SJCRH30 (cell line): ENCODE data around the gene ARHGEF12. TPM values are rescaled to one million over a fixed set of nuclear protein-coding genes. Genes with fewer than 3 reads are reported as not detected.

Experiments used
- DNase-seq, 2 experiments: peaks; one replicate each; pipeline ENCODE4 v3.0.0-alpha.2; 2015 to 2020
- H3K27ac ChIP-seq: fragments of 250-450 bp; sonication (Bioruptor Pico); 2 replicates; pipeline ENCODE4 v1.5.1; 2020; ENCODE audit warnings: mild to moderate bottlenecking, moderate library complexity
- H3K27me3 ChIP-seq: fragments of 250-450 bp; sonication (Bioruptor Pico); 2 replicates; pipeline ENCODE4 v1.5.1; 2020; ENCODE audit warnings: mild to moderate bottlenecking, moderate library complexity
- H3K36me3 ChIP-seq: fragments of 250-450 bp; sonication (Bioruptor Pico); 2 replicates; pipeline ENCODE4 v1.5.1; 2020; ENCODE audit warnings: mild to moderate bottlenecking, moderate library complexity
- H3K4me1 ChIP-seq: fragments of 250-450 bp; sonication (Bioruptor Pico); 2 replicates; pipeline ENCODE4 v1.5.1; 2020; ENCODE audit warnings: mild to moderate bottlenecking, moderate library complexity
- H3K4me3 ChIP-seq: fragments of 250-450 bp; sonication (Bioruptor Pico); 2 replicates; pipeline ENCODE4 v1.5.1; 2020; ENCODE audit warnings: mild to moderate bottlenecking, moderate library complexity
- H3K9me3 ChIP-seq: fragments of 250-450 bp; sonication (Bioruptor Pico); replicated peaks from 2 replicates; pipeline ENCODE4 v1.5.1; 2020; ENCODE audit warnings: mild to moderate bottlenecking, moderate library complexity
- total RNA-seq: library from RNA; depleted of rRNA; stranded (reverse); fragments of >200 nt; shearing (Covaris generic); gene quantifications from 2 replicates; pipeline ENCODE4 v1.2.3, GENCODE V29; 2014

ARHGEF12 gene
- total RNA-seq, 1 experiment from 2014 or later: 36.2 TPM

- no peaks in the 10 kb centered on the region; the same call in 1 of the 2 replicates for H3K4me1 ChIP-seq
- DNase-seq: no peak
- H3K27me3 ChIP-seq: no peaks in the 10 kb centered on the region
- H3K4me3 ChIP-seq: no peak overlapping the region
- H3K36me3 ChIP-seq: no peaks in the 10 kb centered on the region
- no peaks in the 10 kb centered on the region for H3K9me3 ChIP-seq
- no peak overlapping the region for H3K27ac ChIP-seq
Observed at GRCh38 chr11:120307476-120307875, 28.7 kb upstream of the ARHGEF12 start.

DNA sequence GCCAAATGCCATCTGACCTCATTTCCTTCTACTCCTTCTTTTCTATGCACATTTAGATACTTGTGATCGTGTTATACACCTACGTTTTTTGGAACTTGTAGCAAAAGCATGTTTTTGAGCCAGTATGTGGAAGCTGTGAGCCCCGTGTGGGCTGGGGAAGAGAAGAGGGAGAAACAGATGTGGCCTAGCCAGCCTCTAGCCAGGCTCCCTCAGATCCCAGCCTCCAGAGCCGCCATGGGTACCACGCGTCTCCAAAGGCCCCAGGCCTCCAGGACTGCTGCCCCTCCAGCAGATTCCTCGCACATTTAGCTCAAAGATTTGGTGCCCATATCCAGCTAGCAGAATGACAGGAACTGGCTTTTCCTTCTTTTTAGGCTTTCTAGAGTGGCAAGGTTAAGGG, 28.1 kb upstream of the ARHGEF12 start:
- H3K4me1 ChIP-seq: no peaks in the 10 kb centered on the region
- no peaks in the 10 kb centered on the region for H3K27me3 ChIP-seq
- H3K27ac ChIP-seq: no peak overlapping the region
- no peaks in the 10 kb centered on the region for H3K9me3 ChIP-seq
- H3K36me3 ChIP-seq: no peaks in the 10 kb centered on the region
- no peak for DNase-seq
- H3K4me3 ChIP-seq: no peak overlapping the region

DNA sequence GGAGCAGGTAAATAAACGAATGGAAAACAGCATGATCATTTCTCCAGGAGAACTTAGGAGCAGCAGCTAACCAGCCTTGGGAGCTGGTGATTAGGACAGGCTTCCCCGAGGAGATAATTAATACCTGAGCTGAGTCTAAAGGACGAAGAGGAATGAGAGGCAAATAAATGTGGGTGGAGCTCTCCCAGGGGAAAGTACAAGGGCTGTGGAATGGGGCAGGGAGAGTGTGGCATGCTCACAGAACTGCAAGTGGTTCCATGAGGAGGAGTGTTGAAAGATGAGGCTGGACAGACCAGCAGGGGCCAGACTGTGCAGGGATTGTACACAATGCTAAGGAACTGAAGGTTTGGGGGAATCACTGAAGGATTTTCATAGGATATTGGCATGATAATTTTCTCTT, 25.3 kb upstream of the ARHGEF12 start:
- H3K27me3 ChIP-seq: no peaks in the 10 kb centered on the region
- no peaks in the 10 kb centered on the region for H3K9me3 ChIP-seq
- no peaks in the 10 kb centered on the region for H3K36me3 ChIP-seq
- no peak overlapping the region for H3K27ac ChIP-seq
- H3K4me3 ChIP-seq: no peak overlapping the region
- no peak for DNase-seq
- H3K4me1 ChIP-seq: no peaks in the 10 kb centered on the region

DNA sequence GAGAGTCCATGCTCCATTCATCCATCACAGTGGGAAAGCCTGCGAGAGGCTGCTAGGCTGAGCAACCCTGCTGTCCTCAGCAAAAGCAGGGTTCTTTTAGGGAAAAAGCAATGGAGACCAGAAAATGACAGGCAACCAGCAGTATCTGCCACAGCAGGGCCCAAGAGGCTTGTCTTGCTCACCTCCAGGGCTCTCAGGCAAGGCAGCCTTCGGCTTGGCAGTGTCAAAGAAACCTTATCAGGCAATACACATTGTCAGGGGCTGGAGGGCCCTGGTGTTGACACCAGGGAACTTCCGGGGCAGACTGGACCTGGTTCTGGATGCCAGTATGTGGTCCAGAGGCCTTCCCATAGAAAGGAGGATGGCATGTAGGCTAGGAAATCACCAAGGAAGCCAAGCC, 21.4 kb upstream of the ARHGEF12 start:
- no peaks in the 10 kb centered on the region for H3K36me3 ChIP-seq
- H3K27me3 ChIP-seq: no peaks in the 10 kb centered on the region
- H3K27ac ChIP-seq: no peak overlapping the region
- no peak for DNase-seq
- H3K4me3 ChIP-seq: no peak overlapping the region
- no peaks in the 10 kb centered on the region for H3K4me1 ChIP-seq
- H3K9me3 ChIP-seq: no peaks in the 10 kb centered on the region

GRCh38 chr11:120316880-120317688, 19.1 kb upstream of the ARHGEF12 start:
- Histone ChIP-seq H3K9me3 (no peaks in the 10 kb centered on the region), H3K4me1 (no peaks in the 10 kb centered on the region), H3K36me3 (no peaks in the 10 kb centered on the region), H3K27ac (no peak overlapping the region), H3K27me3 (no peaks in the 10 kb centered on the region), H3K4me3 (no peak overlapping the region)
- peak in 1 of 2 experiments; percentile 16 for DNase-seq

DNA sequence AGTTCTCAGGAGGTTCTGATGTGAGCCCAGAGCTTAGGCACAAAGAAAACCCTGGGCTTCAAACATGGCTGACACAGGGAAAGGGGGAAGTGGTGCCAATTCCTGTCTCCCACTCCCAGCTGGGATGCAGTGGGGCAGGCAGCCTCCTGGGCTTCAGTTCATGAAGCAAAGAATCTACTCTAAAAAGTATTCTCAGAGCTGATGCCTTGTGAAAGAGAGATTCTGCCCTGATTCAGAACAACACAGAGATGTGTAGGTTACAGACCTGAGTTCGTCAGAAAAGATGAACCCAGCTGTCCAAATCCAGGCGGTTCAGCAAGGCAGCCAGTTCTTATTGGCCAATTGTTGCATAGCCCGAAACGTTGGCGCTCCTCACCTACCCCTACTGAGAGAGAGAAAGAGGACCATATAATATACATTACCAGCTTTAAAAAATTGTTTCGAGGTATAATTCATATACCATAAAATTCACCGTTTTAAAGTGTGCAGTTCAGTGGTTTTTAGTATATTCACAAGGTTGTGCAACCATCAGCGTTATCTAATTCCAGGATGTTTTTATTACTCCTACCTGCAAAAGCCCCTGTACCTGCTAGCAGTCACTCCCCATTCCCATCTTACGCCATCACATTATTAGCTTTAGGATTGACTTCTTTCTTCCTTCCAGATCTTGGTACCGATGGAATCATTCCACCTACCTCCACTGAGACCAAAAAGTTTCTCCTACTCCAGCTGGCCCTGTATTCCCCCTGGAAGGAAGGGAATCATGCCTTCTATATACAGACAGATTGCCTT, 18.3 kb upstream of the ARHGEF12 start:
- Histone ChIP-seq H3K27me3 (no peaks in the 10 kb centered on the region), H3K36me3 (no peaks in the 10 kb centered on the region), H3K9me3 (no peaks in the 10 kb centered on the region), H3K27ac (no peak overlapping the region), H3K4me3 (no peak overlapping the region), H3K4me1 (no peaks in the 10 kb centered on the region)
- no peak for DNase-seq

- no peak overlapping the region for H3K4me3 ChIP-seq
- no peaks in the 10 kb centered on the region for H3K9me3 ChIP-seq
- H3K27me3 ChIP-seq: no peaks in the 10 kb centered on the region
- no peaks in the 10 kb centered on the region for H3K36me3 ChIP-seq
- no peaks in the 10 kb centered on the region for H3K4me1 ChIP-seq
- H3K27ac ChIP-seq: no peak overlapping the region
- no peak for DNase-seq
Observed at GRCh38 chr11:120318906-120319305, 17.3 kb upstream of the ARHGEF12 start.

GRCh38 chr11:120324932-120325810, 11.0 kb upstream of the ARHGEF12 start, which contains the start of gene TLCD5:
TSS of gene TLCD5 (plus strand) at chr11:120325299. CDS start at chr11:120327442, 2,143 bp downstream.
- Histone ChIP-seq H3K4me3 (peak within 1 kb of the TSS; percentile 70), H3K9me3 (no peaks in the 10 kb centered on the region), H3K27me3 (no peaks in the 10 kb centered on the region), H3K27ac (peak within 1 kb of the TSS; percentile 37), H3K4me1 (peaks cover 7% of the 10 kb centered on the region; the same call in 1 of the 2 replicates), H3K36me3 (no peaks in the 10 kb centered on the region)
- DNase-seq: peak; percentile 58 to 59

DNA sequence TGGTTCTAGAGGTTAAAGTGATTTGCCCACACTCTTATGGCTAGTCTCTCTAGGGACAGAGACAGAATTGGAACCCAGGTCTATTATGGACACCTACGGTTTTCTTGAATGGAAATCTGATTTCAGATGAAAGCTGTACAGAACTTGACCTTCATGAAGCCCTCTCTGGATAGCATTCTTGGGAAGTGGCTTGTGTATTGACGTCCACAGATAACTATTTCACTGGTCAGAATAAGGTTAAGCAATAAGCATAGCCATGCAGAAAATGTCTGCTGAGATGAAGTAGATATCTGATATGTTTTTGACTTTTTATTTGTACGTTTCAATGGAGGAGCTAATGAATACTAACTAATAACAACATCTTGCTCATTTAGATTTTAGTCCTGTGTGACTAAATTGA, 10.0 kb upstream of the ARHGEF12 start:
- no peaks in the 10 kb centered on the region for H3K9me3 ChIP-seq
- H3K27ac ChIP-seq: no peak overlapping the region
- no peaks in the 10 kb centered on the region for H3K27me3 ChIP-seq
- peak overlapping the region; percentile 70; the same call in 1 of the 2 replicates for H3K4me3 ChIP-seq
- H3K36me3 ChIP-seq: no peaks in the 10 kb centered on the region
- peaks cover 15% of the 10 kb centered on the region for H3K4me1 ChIP-seq
- DNase-seq: no peak

DNA sequence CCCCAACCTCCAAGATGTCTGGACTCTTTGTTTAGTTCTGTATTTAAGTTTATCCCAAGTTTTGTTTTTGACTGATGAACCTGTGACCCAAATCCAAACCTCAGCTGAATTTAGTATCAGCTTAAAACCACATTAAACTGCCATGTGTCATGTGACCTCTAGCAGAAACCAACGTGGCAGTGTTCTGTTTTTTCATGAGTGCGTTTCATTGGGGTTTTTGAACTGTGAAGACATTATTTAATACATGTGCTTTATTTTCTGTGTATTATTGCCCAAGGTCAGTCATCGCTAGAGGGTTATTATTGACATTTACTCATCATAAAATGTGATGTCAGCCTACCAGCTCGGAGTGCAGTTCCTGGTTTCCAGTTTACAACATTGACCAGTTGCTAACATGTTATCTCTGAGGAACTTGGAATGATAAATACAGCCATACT, 9.3 kb upstream of the ARHGEF12 start:
- H3K27me3 ChIP-seq: no peaks in the 10 kb centered on the region
- H3K27ac ChIP-seq: no peak overlapping the region
- no peak overlapping the region for H3K4me3 ChIP-seq
- DNase-seq: no peak
- no peaks in the 10 kb centered on the region for H3K9me3 ChIP-seq
- H3K36me3 ChIP-seq: no peaks in the 10 kb centered on the region
- H3K4me1 ChIP-seq: peaks cover 20% of the 10 kb centered on the region

- H3K9me3 ChIP-seq: no peaks in the 10 kb centered on the region
- no peak overlapping the region for H3K4me3 ChIP-seq
- H3K4me1 ChIP-seq: peaks cover 24% of the 10 kb centered on the region
- no peak for DNase-seq
- no peak overlapping the region for H3K27ac ChIP-seq
- H3K36me3 ChIP-seq: no peaks in the 10 kb centered on the region
- no peaks in the 10 kb centered on the region for H3K27me3 ChIP-seq
Observed at GRCh38 chr11:120327311-120327710, 8.9 kb upstream of the ARHGEF12 start.

- H3K27me3 ChIP-seq: no peaks in the 10 kb centered on the region
- H3K36me3 ChIP-seq: no peaks in the 10 kb centered on the region
- H3K9me3 ChIP-seq: no peaks in the 10 kb centered on the region
- H3K27ac ChIP-seq: no peak overlapping the region
- no peak overlapping the region for H3K4me3 ChIP-seq
- no peak for DNase-seq
- peaks cover 25% of the 10 kb centered on the region for H3K4me1 ChIP-seq
Observed at GRCh38 chr11:120329556-120329955, 6.7 kb upstream of the ARHGEF12 start.

DNA sequence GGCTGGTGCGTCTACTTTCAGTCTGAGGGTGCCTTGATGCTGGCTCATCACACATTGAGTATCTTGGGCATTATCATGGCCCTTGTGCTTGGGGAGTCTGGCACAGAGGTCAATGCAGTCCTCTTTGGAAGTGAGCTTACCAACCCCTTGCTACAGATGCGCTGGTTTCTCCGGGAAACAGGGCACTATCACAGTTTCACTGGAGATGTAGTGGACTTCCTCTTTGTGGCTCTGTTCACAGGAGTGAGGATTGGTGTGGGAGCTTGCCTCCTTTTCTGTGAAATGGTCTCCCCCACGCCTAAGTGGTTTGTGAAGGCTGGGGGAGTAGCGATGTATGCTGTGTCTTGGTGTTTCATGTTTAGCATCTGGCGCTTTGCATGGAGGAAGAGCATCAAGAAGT, 6.2 kb upstream of the ARHGEF12 start:
- peaks cover 25% of the 10 kb centered on the region for H3K4me1 ChIP-seq

DNA sequence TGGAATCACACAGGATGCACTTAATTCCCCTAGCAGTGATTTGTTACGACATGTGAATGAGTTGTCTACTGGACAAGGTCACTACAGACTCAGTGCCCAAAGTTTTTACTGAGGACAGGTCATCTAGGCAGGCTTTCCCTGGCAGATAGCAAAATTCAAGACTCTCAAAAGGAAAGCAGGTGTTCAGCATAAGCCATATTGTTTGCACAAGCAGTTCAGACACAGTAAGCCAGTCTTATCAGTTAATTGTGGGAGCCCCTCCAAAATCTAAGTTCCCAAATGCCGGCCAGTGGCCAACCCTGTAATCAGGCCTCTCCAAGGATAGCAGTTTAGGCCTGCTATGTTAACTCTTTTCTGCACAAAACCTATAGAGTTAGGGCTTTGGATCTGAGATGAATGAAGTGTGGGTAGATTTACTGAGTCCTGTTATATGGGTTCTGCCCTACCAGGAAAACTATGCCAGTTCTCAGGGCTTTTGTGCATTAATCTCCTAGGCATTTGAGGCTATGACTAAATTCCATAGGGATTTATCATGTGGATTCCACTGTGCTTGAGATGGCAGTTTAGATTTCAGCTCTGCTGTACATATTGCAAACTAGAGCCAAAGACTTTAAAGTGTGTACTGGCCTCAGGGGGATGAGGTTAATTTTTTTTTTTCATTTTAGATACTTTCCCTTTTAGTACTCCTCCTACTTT, 4.8 kb upstream of the ARHGEF12 start:
- Histone ChIP-seq H3K9me3 (no peaks in the 10 kb centered on the region), H3K27me3 (no peaks in the 10 kb centered on the region), H3K27ac (peak overlapping the region; percentile 53), H3K4me3 (no peak overlapping the region), H3K36me3 (no peaks in the 10 kb centered on the region), H3K4me1 (peaks cover 18% of the 10 kb centered on the region)
- peak; percentile 49 to 72 for DNase-seq

More for the DNA sequence above, 6.2 kb upstream of the ARHGEF12 start:
- Histone ChIP-seq H3K27ac (no peak overlapping the region), H3K36me3 (no peaks in the 10 kb centered on the region), H3K4me3 (no peak overlapping the region), H3K9me3 (no peaks in the 10 kb centered on the region), H3K27me3 (no peaks in the 10 kb centered on the region)
- DNase-seq: no peak
